ENCODE measurements around the gene SGMS1.
"Not testable (repeated sequence)": the region's sequence is repeated elsewhere in the genome, so short reads cannot be mapped to it uniquely, and the experiment has no call there.

Gene SGMS1

DNA sequence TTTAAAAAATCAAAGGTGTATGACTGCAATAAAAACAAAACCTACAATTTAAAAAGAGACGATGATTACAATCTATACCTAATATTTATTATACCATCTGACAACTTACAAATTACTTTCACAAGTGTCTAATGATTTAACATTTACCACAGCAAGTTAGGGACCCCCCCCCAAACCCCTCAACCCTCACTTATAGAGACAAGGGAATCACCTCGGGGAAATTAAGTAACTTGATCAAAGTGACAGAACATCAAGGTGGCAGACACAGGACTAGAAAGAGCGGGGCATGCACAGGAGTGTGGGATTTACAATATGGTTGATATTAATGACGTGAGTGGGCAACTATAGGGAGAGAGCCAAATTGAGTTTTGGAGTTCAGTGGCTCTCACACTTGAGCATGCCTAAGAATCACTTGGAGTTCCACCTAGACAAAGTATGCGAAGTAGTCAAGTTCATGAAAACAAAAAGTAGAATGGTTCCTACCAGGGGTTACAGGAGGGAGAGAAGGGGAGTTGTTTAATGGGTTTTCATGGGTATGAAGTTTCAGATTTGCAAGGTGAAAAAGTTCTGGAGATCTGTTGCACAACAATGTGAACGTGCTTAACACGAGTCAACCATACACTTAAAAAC is 43.4 kb downstream of the SGMS1 start:
- DNase-seq (ENCODE audit: low spot score): no peak

- DNase-seq (ENCODE audit: low spot score): peak; percentile 64
Measured at GRCh38 chr10:50579491-50580261, 44.1 kb downstream of the SGMS1 start.

GRCh38 chr10:50578949-50579348 is 44.8 kb downstream of the SGMS1 start:
- DNase-seq (ENCODE audit: low spot score): no peak

- peak; percentile 84 for DNase-seq (ENCODE audit: low spot score)
Measured at GRCh38 chr10:50577681-50578350, 45.9 kb downstream of the SGMS1 start.

- DNase-seq (ENCODE audit: low spot score): no peak
Measured at GRCh38 chr10:50577010-50577409, 46.7 kb downstream of the SGMS1 start.

GRCh38 chr10:50576245-50576815 is 47.4 kb downstream of the SGMS1 start:
- DNase-seq (ENCODE audit: low spot score): no peak

- no peak for DNase-seq (ENCODE audit: low spot score)
Measured at GRCh38 chr10:50575477-50576244, 48.1 kb downstream of the SGMS1 start.

DNA sequence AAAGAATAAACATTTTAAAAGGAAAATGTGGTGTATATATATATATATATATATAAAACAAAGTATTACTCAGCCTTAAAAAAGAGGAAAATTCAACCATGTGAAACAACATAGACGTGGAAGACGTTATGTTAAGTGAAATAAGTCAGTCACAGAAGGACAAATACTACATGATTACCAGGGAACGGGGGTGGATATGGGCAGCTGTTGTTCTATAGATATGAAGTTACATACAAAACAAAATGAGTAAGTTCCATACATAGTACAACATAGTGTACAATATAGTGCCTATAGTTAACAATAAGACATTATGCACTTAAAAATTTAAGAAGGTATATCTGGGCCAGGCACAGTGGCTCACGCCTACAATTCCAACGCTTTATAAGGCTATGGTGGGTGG is 48.8 kb downstream of the SGMS1 start:
- no peak for DNase-seq (ENCODE audit: low spot score)

GRCh38 chr10:50574305-50574704 is 49.5 kb downstream of the SGMS1 start:
- no peak for DNase-seq (ENCODE audit: low spot score)

DNA sequence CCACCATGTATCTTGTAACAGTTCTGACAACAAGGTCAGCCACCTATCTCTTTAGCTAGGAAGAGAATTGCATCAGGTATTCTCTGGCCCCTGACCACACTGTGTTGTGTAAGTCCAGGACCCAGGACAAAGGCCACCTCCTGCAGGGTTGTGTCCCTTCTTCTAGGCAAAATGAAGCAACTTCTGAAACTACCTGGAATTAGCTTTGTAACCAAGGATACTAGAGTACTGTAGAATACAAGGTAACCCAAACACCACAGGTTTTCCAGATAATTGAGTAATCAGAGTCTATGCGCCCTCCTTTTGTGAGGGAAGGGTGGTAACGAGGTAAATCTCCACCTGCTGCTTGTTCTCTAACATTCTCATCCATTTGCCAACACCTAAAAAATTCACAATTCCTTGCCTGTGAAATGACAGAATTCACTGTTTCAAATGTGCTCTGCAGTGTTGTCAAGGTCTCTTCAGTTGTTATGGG is 51.7 kb downstream of the SGMS1 start:
- no peak for DNase-seq (ENCODE audit: low spot score)

GRCh38 chr10:50568750-50569149 is 55.0 kb downstream of the SGMS1 start:
- DNase-seq (ENCODE audit: low spot score): not testable (repeated sequence)

- DNase-seq (ENCODE audit: low spot score): no peak
Measured at GRCh38 chr10:50567384-50567783, 56.4 kb downstream of the SGMS1 start.

DNA sequence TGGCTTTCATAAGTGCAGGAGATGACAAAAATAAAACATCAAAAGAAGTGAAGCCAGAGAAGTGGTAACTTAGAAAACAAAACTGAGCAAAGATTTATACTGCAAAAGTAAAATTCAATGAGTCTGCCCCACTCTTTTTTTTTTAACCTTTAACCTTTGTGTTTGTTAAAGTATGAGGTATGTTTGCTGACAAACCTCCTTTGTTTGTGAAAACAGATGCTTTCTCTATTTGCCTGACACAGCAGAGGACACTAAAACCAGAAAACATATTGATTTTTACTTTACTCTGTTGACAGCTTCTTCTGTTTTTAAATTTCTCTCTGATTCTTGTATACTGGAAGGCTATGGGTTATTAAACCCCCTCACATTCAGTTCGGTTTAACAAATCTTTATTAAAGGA is 57.6 kb downstream of the SGMS1 start:
- DNase-seq (ENCODE audit: low spot score): no peak

DNA sequence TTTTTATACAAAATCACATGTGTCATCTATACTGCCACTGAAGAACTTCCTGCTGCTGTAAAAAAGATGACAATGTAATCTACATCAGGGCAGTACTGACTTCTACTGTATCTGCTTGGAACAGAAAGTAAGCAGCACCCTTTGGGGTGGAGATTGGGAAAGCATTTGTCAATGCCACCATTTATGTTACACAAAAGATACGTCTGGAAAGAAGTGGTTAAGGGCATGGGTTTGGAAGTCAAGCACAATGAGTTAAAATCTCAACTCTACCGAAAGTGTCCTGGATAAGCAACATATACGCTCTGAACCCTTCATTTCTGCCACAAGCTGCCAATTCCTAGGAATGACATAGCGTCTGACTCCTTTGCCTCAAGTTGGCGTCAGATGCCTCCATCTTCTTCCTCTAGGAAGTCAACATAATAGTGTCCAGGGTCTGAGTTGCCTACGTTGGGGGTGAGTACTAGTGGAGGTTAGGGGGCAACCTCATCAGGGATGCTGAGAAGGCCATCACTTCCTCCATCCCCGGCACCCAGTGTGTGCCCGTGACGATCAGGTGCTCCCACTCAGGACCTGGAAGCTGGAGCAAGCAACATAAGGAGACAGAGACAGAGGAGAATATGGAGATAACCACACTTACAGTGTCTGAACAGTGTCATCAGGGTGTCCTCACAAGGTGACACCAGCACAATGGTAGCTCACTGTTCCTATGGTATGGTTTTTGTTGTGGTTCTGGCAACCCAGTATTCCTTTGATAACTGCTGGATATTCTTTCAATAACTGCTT is 58.3 kb downstream of the SGMS1 start:
- DNase-seq (ENCODE audit: low spot score): peak; percentile 48

- no peak for DNase-seq (ENCODE audit: low spot score)
Measured at GRCh38 chr10:50563906-50564305, 59.9 kb downstream of the SGMS1 start.

DNA sequence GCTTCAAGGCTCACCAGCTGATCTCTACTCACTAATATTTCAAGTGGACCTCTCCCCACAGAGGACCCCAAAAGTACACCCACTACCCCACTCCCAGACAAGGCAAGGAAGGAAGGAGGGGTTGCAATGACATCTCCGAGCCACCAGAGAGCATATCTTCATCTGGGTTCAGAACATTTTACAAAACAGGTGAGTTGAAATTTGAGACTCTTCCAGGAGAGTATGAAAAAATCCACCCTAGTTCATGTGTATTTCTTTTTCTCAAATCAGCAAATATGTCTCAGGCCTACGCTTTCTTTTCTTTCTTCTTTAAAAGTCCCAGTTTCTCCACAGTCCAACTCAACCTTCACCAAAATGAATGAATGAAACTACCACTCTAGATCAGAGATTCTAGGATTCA is 61.9 kb downstream of the SGMS1 start:
- DNase-seq (ENCODE audit: low spot score): peak; percentile 73

- DNase-seq (ENCODE audit: low spot score): no peak
Measured at GRCh38 chr10:50561266-50561665, 62.5 kb downstream of the SGMS1 start.

DNA sequence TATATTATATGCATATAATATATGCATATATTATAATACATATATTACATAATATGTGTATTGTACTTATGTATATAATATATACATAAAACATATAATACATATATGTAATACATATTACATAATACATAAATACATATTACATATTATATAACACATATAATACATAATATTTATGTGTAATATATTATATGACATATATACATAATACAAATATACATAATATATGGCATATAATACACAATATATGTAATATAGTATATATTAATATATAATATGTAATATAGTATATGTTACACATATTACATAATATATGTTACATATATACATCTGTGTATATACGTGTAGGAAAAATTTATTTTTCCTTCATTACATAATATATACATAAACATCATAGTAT is 63.4 kb downstream of the SGMS1 start:
- DNase-seq (ENCODE audit: low spot score): no peak

- DNase-seq (ENCODE audit: low spot score): no peak
Measured at GRCh38 chr10:50558371-50558770, 65.4 kb downstream of the SGMS1 start.

- DNase-seq (ENCODE audit: low spot score): no peak
Measured at GRCh38 chr10:50557130-50557682, 66.5 kb downstream of the SGMS1 start.
